Stimulated activated CD8-positive, alpha-beta memory T cell treated with anti-CD3 and anti-CD28 coated beads, Interleukin-4, amount 100 ng/mL, for 24 hours (primary cell): ENCODE results near the gene COL25A1.
"Not testable (repeated sequence)": the region's sequence is repeated elsewhere in the genome, so short reads cannot be mapped to it uniquely, and the experiment has no call there.

Experiments used
- DNase-seq: peaks from one replicate; pipeline ENCODE4 v3.0.0-alpha.2; 2020; ENCODE audit warnings: low read depth

The COL25A1 gene

GRCh38 chr4:109166586-109166985 lies 135.9 kb downstream of the COL25A1 start:
- no peak for DNase-seq

- DNase-seq = no peak
These were observed 136.3 kb downstream of the COL25A1 start for GRCh38 chr4:109166126-109166525.

- DNase-seq = no peak
These were observed 138.4 kb downstream of the COL25A1 start for GRCh38 chr4:109164011-109164410.

GRCh38 chr4:109163493-109163892 lies 139.0 kb downstream of the COL25A1 start:
- no peak for DNase-seq

- no peak for DNase-seq
These were observed 139.7 kb downstream of the COL25A1 start for GRCh38 chr4:109162759-109163158.

GRCh38 chr4:109160494-109160893 lies 142.0 kb downstream of the COL25A1 start:
- DNase-seq = no peak

GRCh38 chr4:109157696-109158095 lies 144.8 kb downstream of the COL25A1 start:
- no peak for DNase-seq

GRCh38 chr4:109157205-109157604 lies 145.3 kb downstream of the COL25A1 start:
- DNase-seq = no peak

GRCh38 chr4:109156356-109156755 lies 146.1 kb downstream of the COL25A1 start:
- no peak for DNase-seq

- DNase-seq = no peak
These were observed 146.7 kb downstream of the COL25A1 start for GRCh38 chr4:109155682-109156283.

- DNase-seq = no peak
These were observed 147.4 kb downstream of the COL25A1 start for GRCh38 chr4:109155084-109155483.

- no peak for DNase-seq
These were observed 148.0 kb downstream of the COL25A1 start for GRCh38 chr4:109154424-109154823.

- DNase-seq = no peak
These were observed 152.6 kb downstream of the COL25A1 start for GRCh38 chr4:109149836-109150235.

GRCh38 chr4:109148577-109149075 lies 153.8 kb downstream of the COL25A1 start:
- DNase-seq = no peak

GRCh38 chr4:109147135-109147534 lies 155.3 kb downstream of the COL25A1 start:
- DNase-seq = no peak

GRCh38 chr4:109146499-109146898 lies 156.0 kb downstream of the COL25A1 start:
- no peak for DNase-seq

- DNase-seq = not testable (repeated sequence)
These were observed 164.3 kb downstream of the COL25A1 start for GRCh38 chr4:109138125-109138524.

- DNase-seq = no peak
These were observed 167.5 kb downstream of the COL25A1 start for GRCh38 chr4:109134921-109135320.

- no peak for DNase-seq
These were observed 168.2 kb downstream of the COL25A1 start for GRCh38 chr4:109134268-109134667.

GRCh38 chr4:109131559-109131958 lies 170.9 kb downstream of the COL25A1 start:
- no peak for DNase-seq

GRCh38 chr4:109128589-109128988 lies 173.9 kb downstream of the COL25A1 start:
- no peak for DNase-seq

- no peak for DNase-seq
These were observed 174.6 kb downstream of the COL25A1 start for GRCh38 chr4:109127866-109128265.

- DNase-seq = no peak
These were observed 175.6 kb downstream of the COL25A1 start for GRCh38 chr4:109126856-109127255.

GRCh38 chr4:109125084-109125483 lies 177.4 kb downstream of the COL25A1 start:
- no peak for DNase-seq
